CD4-positive, alpha-beta memory T cell (primary cell): ENCODE data around the gene MRNIP. TPM values are rescaled to one million over a fixed set of nuclear protein-coding genes. Genes with fewer than 3 reads are reported as not detected.

Source experiments
- CTCF ChIA-PET: fragments of 350-600 bp; sonication (Branson Sonifier 250); formaldehyde crosslinking; loops from one replicate; lab custom pipeline; 2021; ENCODE audit warnings: inconsistent platforms; ENCODE audit not compliant: partially characterized antibody; lab: Charles Lee
- POLR2A ChIA-PET: fragments of 350-600 bp; sonication (Branson Sonifier 250); formaldehyde crosslinking; loops from one replicate; lab custom pipeline; 2021; ENCODE audit not compliant: partially characterized antibody; lab: Charles Lee
- DNase-seq, 5 donors: peaks; one replicate each; pipeline versions ENCODE4 v3.0.0 to v3.0.0-alpha.2; 2020 to 2022; ENCODE audit warnings: mixed read lengths in 1 of 5
- H3K27ac ChIP-seq: one replicate; pipeline ENCODE4 v1.7.0; 2013; ENCODE audit warnings: low read depth, low read length
- H3K27me3 ChIP-seq: 2 replicates; pipeline ENCODE4 v1.7.0; 2013; ENCODE audit warnings: mild to moderate bottlenecking, low read length, moderate library complexity; ENCODE audit not compliant: insufficient read depth
- H3K36me3 ChIP-seq: 2 replicates; pipeline ENCODE4 v1.7.0; 2013; ENCODE audit warnings: mild to moderate bottlenecking, low read length, moderate library complexity; ENCODE audit not compliant: insufficient read depth
- H3K4me1 ChIP-seq: 2 replicates; pipeline ENCODE4 v1.7.0; 2013; ENCODE audit warnings: mild to moderate bottlenecking, low read length, moderate library complexity; ENCODE audit not compliant: insufficient read depth
- H3K4me3 ChIP-seq, 2 donors: one replicate each; pipeline ENCODE4 v1.7.0; 2013; ENCODE audit warnings: low read length in 2 of 2, mild to moderate bottlenecking in 1 of 2
- H3K9me3 ChIP-seq, 2 donors: one replicate each; pipeline ENCODE4 v1.7.0; 2013; ENCODE audit warnings: low read length in 2 of 2, control low read depth in 1 of 2; ENCODE audit not compliant: control insufficient read depth in 1 of 2
- H3K27ac Mint-ChIP-seq, 7 donors: one replicate each; pipeline ENCODE4 v1.8.0; 2020 to 2021; ENCODE audit warnings: mixed read lengths in 7 of 7, mild to moderate bottlenecking in 6 of 7, inconsistent platforms in 3 of 7, moderate library complexity in 3 of 7
- H3K27me3 Mint-ChIP-seq, 2 donors: one replicate each; pipeline ENCODE4 v1.8.0; 2020 to 2021; ENCODE audit warnings: mixed read lengths in 2 of 2
- H3K36me3 Mint-ChIP-seq, 2 donors: one replicate each; pipeline ENCODE4 v1.8.0; 2020 to 2021; ENCODE audit warnings: mixed read lengths in 2 of 2, inconsistent platforms in 1 of 2, mild to moderate bottlenecking in 1 of 2
- H3K4me1 Mint-ChIP-seq, 4 donors: one replicate each; pipeline ENCODE4 v1.8.0; 2020 to 2021; ENCODE audit warnings: mixed read lengths in 4 of 4, mild to moderate bottlenecking in 1 of 4
- H3K4me3 Mint-ChIP-seq, 8 donors: one replicate each; pipeline ENCODE4 v1.8.0; 2020 to 2021; ENCODE audit warnings: mixed read lengths in 8 of 8, mild to moderate bottlenecking in 7 of 8, moderate library complexity in 6 of 8, inconsistent platforms in 3 of 8
- H3K9me3 Mint-ChIP-seq, 8 donors: one replicate each; pipeline ENCODE4 v1.8.0; 2020 to 2021; ENCODE audit warnings: mixed read lengths in 8 of 8, mild to moderate bottlenecking in 5 of 8, inconsistent platforms in 3 of 8, moderate library complexity in 1 of 8
- intact Hi-C: fragments of 100-400 bp; cut with micrococcal nuclease; formaldehyde crosslinking; loops from one replicate; pipeline ENCODE4 v1.15.1; 2023
- polyA plus RNA-seq, 2 donors: library from polyadenylated mRNA; unstranded; fragments of 300-500 nt; fragmentation: Illumina TruSeq; gene quantifications; one replicate each; pipeline ENCODE4 v1.2.3, GENCODE V29; 2021
- total RNA-seq, 2 experiments: library from RNA; stranded (reverse); gene quantifications; one replicate each; pipeline ENCODE4 v1.2.3, GENCODE V29; 2021

The MRNIP gene
- total RNA-seq (100 to 1,000 TPM; 125 to 129 TPM), polyA plus RNA-seq (10 to 100 TPM; 11.4 to 17.2 TPM)

- H3K27ac ChIP-seq: peak within 1 kb of the TSS; percentile 66
- Mint-ChIP-seq H3K9me3 (no peaks in the 10 kb centered on the region), H3K36me3 (peaks cover 4 to 16% of the 10 kb centered on the region in 2 donors), H3K27ac (peak within 1 kb of the TSS; percentile 87 to 94 (median 92)), H3K4me1 (peaks cover 7 to 30% (median 12%) of the 10 kb centered on the region in 4 donors), H3K27me3 (no peaks in the 10 kb centered on the region), H3K4me3 (peak within 1 kb of the TSS; percentile 94 to 98 (median 97))
- intact Hi-C loops: loop anchor here (1.0 to 5.0 kb wide), 7 partner anchors 23 to 233 kb away; partner anchors contain the start of genes RNF130 and SQSTM1
- no peaks in the 10 kb centered on the region for H3K36me3 ChIP-seq
- ChIA-PET POLR2A (interaction anchor here (0.6 to 3.1 kb wide), 15 partner anchors 19 to 434 kb away, joined by 3 to 24 read pairs (median 4); partner anchors contain the start of genes LTC4S, MAML1, MGAT4B and SQSTM1), CTCF (interaction anchor here (2.0 to 3.0 kb wide), 2 partner anchors 9 to 57 kb away, joined by 4 to 11 read pairs; no protein-coding TSS in a partner anchor)
- no peaks in the 10 kb centered on the region for H3K9me3 ChIP-seq
- H3K4me3 ChIP-seq: peak within 1 kb of the TSS; percentile 95 to 96
- H3K27me3 ChIP-seq: no peaks in the 10 kb centered on the region
- H3K4me1 ChIP-seq: peaks cover 12% of the 10 kb centered on the region
- DNase-seq: peak; percentile 83 to 90 (median 86)
These were observed at the start of gene MRNIP for GRCh38 chr5:179858586-179859427. Gene MRNIP (minus strand): TSS chr5:179858817. CDS start chr5:179858796, 21 bp downstream.

- H3K27me3 Mint-ChIP-seq: no peaks in the 10 kb centered on the region
- CTCF ChIA-PET: interaction anchor here (0.7 to 5.8 kb wide), 13 partner anchors 9 to 145 kb away, joined by 3 to 57 read pairs (median 4); partner anchors contain the start of gene LTC4S
- Histone ChIP-seq H3K27ac (peak within 1 kb of the TSS; percentile 54), H3K4me3 (peak within 1 kb of the TSS in 1 of 2 donors; percentile 57), H3K36me3 (peaks cover 4% of the 10 kb centered on the region), H3K4me1 (peaks cover 23% of the 10 kb centered on the region), H3K9me3 (no peaks in the 10 kb centered on the region), H3K27me3 (no peaks in the 10 kb centered on the region)
- POLR2A ChIA-PET: interaction anchor here (0.7 to 2.1 kb wide), 13 partner anchors 86 to 284 kb away, joined by 3 to 7 read pairs (median 4); partner anchors contain the start of genes HNRNPH1, LTC4S, MGAT4B and SQSTM1
- peaks cover 7 to 38% (median 15%) of the 10 kb centered on the region in 4 donors for H3K4me1 Mint-ChIP-seq
- intact Hi-C loops: loop anchor here (1.0 to 5.0 kb wide), 7 partner anchors 49 to 230 kb away; partner anchors contain the start of genes MGAT4B, MRNIP and RNF130
- DNase-seq: peak; percentile 76 to 82 (median 78)
- H3K4me3 Mint-ChIP-seq: peak within 1 kb of the TSS; percentile 85 to 92 (median 88)
- peak within 1 kb of the TSS; percentile 78 to 94 (median 84) for H3K27ac Mint-ChIP-seq
- peaks cover 5 to 22% of the 10 kb centered on the region in 2 donors for H3K36me3 Mint-ChIP-seq
- H3K9me3 Mint-ChIP-seq: no peaks in the 10 kb centered on the region
These were observed 49.1 kb upstream of the MRNIP start, which contains the start of gene TBC1D9B for GRCh38 chr5:179907556-179908324. Gene TBC1D9B (minus strand): TSS chr5:179907897. CDS start chr5:179907821, 76 bp downstream.

GRCh38 chr5:179906795-179907555 is 48.4 kb upstream of the MRNIP start:
- H3K9me3 Mint-ChIP-seq: no peaks in the 10 kb centered on the region
- Histone ChIP-seq H3K4me1 (peaks cover 23% of the 10 kb centered on the region), H3K9me3 (no peaks in the 10 kb centered on the region), H3K27me3 (no peaks in the 10 kb centered on the region), H3K27ac (peak overlapping the region; percentile 54), H3K36me3 (peaks cover 4% of the 10 kb centered on the region), H3K4me3 (peak overlapping the region in 1 of 2 donors; percentile 57)
- peaks cover 5 to 25% of the 10 kb centered on the region in 2 donors for H3K36me3 Mint-ChIP-seq
- POLR2A ChIA-PET: interaction anchor here (0.7 to 2.1 kb wide), 7 partner anchors 87 to 283 kb away, joined by 3 to 7 read pairs (median 4); partner anchors contain the start of genes HNRNPH1, LTC4S, MGAT4B and SQSTM1
- CTCF ChIA-PET: interaction anchor here (0.6 to 5.8 kb wide), 3 partner anchors 105 to 603 kb away, joined by 3 to 57 read pairs (median 33); no protein-coding TSS in a partner anchor
- intact Hi-C loops: loop anchor here (1.0 to 5.0 kb wide), 5 partner anchors 101 to 230 kb away; partner anchors contain the start of genes MGAT4B and RNF130
- peaks cover 7 to 38% (median 16%) of the 10 kb centered on the region in 4 donors for H3K4me1 Mint-ChIP-seq
- peak; percentile 15 to 39 (median 24) for DNase-seq
- peak overlapping the region; percentile 81 to 92 (median 88) for H3K4me3 Mint-ChIP-seq
- peak overlapping the region; percentile 64 to 89 (median 84) for H3K27ac Mint-ChIP-seq
- H3K27me3 Mint-ChIP-seq: no peaks in the 10 kb centered on the region

DNA sequence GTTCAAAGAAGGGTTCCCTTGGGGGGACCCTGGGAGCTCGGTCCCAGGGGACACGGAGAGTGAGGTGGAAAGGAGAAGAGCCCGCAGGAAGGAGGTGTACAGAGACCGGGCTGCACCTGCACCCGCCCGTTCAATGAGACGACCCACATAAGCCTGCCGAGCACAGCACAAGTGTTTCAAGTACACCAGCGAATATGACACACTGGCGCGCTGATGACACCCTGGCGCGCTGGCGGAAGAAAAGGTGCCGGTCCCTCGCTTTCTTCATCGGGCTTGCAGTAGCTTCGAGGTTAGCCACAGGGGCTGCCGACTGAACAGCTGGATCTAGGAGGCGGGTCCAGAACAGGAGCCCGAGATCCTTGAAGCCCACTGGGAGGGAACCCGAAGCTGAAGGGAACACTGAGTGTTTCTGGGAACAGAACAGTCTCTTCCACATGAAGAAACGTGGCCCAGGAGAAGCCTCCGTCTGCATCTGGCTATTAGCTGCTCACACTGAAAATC is 47.7 kb upstream of the MRNIP start:
- H3K27ac Mint-ChIP-seq: peak overlapping the region in 6 of 7 donors; percentile 61 to 84 (median 79)
- no peak overlapping the region for H3K27ac ChIP-seq
- intact Hi-C loops: loop anchor here (5.0 kb wide), 3 partner anchors 166 to 229 kb away; partner anchors contain the start of gene RNF130

DNA sequence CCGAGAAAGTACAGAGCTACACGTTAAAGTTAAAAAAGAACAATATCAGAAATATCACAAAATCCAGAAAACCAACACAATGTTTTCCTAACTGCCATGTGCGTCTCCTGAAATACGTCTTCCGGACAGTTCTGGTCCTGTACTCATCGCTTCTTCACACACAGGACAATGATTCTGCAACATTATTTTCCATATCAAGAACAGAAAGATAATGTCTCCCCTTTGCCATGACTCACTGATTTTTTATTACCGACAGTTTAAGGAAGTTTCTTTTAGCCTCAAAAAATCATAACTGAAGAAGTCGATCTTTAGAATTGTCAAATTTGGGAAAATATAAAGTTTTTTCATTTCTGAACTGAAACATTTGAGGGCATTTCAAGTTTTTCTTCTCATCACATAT is 46.5 kb upstream of the MRNIP start:
- peaks cover 5 to 29% of the 10 kb centered on the region in 2 donors for H3K36me3 Mint-ChIP-seq
- no peaks in the 10 kb centered on the region for H3K27me3 Mint-ChIP-seq
- peak overlapping the region in 2 of 8 donors; percentile 3 to 31 for H3K4me3 Mint-ChIP-seq
- ChIA-PET POLR2A (interaction anchor here (2.1 kb wide), 1 partner anchor 85 kb away, joined by 6 read pairs; the partner anchor contains the start of gene SQSTM1), CTCF (interaction anchor here (5.8 kb wide), 1 partner anchor 103 kb away, joined by 57 read pairs; no protein-coding TSS in a partner anchor)
- peak overlapping the region in 1 of 7 donors; percentile 36 for H3K27ac Mint-ChIP-seq
- no peaks in the 10 kb centered on the region for H3K27me3 ChIP-seq
- DNase-seq: no peak
- H3K9me3 Mint-ChIP-seq: no peaks in the 10 kb centered on the region
- H3K36me3 ChIP-seq: peaks cover 4% of the 10 kb centered on the region
- no peak overlapping the region for H3K27ac ChIP-seq
- H3K4me3 ChIP-seq: no peak overlapping the region
- peaks cover 7 to 38% (median 16%) of the 10 kb centered on the region in 4 donors for H3K4me1 Mint-ChIP-seq
- intact Hi-C loops: loop anchor here (5.0 kb wide), 3 partner anchors 167 to 228 kb away; partner anchors contain the start of gene RNF130
- H3K9me3 ChIP-seq: no peaks in the 10 kb centered on the region
- H3K4me1 ChIP-seq: peaks cover 23% of the 10 kb centered on the region

More for the DNA sequence above, 47.7 kb upstream of the MRNIP start:
- DNase-seq: no peak
- H3K4me1 ChIP-seq: peaks cover 23% of the 10 kb centered on the region
- Mint-ChIP-seq H3K36me3 (peaks cover 5 to 25% of the 10 kb centered on the region in 2 donors), H3K4me1 (peaks cover 7 to 38% (median 16%) of the 10 kb centered on the region in 4 donors), H3K9me3 (no peaks in the 10 kb centered on the region), H3K4me3 (peak overlapping the region; percentile 82 to 92 (median 88)), H3K27me3 (no peaks in the 10 kb centered on the region)
- POLR2A ChIA-PET: interaction anchor here (0.7 to 2.1 kb wide), 6 partner anchors 86 to 283 kb away, joined by 3 to 7 read pairs (median 5); partner anchors contain the start of genes HNRNPH1, LTC4S, MGAT4B and SQSTM1
- no peaks in the 10 kb centered on the region for H3K9me3 ChIP-seq
- peaks cover 4% of the 10 kb centered on the region for H3K36me3 ChIP-seq
- peak overlapping the region in 1 of 2 donors; percentile 57 for H3K4me3 ChIP-seq
- CTCF ChIA-PET: interaction anchor here (0.6 to 5.8 kb wide), 3 partner anchors 104 to 603 kb away, joined by 3 to 57 read pairs (median 33); no protein-coding TSS in a partner anchor
- no peaks in the 10 kb centered on the region for H3K27me3 ChIP-seq
